Activated CD8-positive, alpha-beta memory T cell treated with anti-CD3 and anti-CD28 coated beads for 24 hours (primary cell): ENCODE data around the gene TRIM5.
"Not testable (repeated sequence)": the region's sequence is repeated elsewhere in the genome, so short reads cannot be mapped to it uniquely, and the experiment has no call there.

Experiments used
- DNase-seq: peaks from one replicate; pipeline ENCODE4 v3.0.0-alpha.2; 2020

Gene TRIM5

DNA sequence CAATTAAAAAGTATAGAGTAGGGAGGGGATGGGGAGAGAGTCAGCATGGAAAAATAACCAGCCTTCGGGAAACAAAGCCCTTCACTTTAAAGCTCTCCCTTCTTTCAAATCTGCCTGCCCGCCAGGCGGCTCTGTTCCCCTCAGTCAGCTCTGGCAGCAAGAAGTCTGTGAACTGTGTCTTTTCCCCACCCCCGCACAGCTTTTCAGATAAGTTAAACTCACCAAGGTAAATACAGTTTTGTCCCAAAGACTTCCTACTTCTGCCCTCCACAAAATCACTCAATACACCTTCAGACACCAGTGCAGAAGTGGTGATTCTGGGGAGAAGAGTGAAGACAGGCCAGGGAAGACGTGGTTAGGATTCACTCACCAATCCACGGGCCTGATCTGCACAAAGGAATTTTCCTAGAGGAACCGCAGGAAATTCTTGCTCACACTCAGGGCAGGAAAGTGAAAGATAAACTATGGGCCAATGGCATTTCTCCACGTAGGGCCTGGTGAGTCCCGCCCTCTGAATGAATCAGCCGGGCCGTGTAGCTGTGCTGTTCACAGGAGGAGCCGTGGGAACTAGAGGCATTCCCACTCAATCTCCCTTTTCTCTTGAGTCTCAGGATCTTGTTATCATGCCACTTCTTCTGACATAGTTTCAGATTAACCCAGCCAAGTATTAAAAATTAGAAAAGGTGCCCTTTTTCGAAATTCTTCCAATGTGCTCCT, at the start of gene TRIM5:
TSS of gene TRIM5 (minus strand) at position 429 of the 717 bp plus-strand sequence. CDS start 4,897 bp downstream, outside the sequence.
- peak; percentile 88 for DNase-seq

DNA sequence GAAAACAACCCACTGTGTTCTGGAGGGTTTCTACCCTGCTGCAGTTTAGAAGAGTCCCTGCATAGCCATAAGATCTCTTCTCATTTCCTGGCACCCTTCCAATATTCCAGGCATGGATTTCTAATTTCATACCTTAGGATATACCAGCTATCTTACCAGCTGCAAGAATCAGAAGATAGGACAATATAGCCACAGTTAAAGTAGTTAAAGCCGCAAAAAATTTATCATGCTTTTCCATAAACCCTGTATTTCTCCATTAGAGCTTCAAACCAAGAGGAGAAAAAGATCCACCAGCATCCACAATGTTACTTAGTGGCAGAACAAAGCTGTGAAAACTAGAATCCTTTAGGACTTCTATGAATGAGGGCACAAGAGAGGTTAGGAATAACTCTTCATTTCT, 42.8 kb upstream of the TRIM5 start:
- DNase-seq: no peak

DNA sequence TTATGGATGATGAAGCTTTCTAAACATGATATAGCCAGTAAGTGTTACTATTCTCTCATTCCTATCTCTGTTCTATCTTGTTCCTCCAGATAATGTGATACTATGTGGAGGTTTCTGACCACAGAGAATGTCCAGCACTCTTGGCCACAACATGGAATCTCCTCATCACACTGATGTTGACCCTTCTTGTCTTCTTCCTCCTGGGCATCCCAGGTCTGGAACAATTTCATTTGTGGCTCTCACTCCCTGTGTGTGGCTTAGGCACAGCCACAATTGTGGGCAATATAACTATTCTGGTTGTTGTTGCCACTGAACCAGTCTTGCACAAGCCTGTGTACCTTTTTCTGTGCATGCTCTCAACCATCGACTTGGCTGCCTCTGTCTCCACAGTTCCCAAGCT, 41.5 kb upstream of the TRIM5 start:
- no peak for DNase-seq

DNA sequence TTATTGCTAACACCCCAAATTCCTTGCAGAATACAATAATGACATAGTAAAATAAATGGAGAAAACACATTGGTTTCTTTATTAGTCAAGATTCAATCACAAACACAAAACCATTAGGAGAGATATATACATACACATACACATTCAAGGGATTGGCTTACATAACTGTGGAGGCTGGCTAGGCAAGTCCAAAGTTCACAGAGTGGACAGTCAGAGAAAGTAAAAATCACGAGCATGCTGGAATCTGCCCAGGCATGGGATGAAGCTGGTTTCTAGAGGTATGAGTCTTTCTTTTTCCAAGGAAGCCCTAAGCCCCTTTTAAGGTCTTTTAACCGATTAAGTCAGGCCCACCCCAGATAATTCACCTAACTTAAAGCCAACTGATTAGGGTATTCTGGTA, 37.7 kb upstream of the TRIM5 start:
- no peak for DNase-seq

DNA sequence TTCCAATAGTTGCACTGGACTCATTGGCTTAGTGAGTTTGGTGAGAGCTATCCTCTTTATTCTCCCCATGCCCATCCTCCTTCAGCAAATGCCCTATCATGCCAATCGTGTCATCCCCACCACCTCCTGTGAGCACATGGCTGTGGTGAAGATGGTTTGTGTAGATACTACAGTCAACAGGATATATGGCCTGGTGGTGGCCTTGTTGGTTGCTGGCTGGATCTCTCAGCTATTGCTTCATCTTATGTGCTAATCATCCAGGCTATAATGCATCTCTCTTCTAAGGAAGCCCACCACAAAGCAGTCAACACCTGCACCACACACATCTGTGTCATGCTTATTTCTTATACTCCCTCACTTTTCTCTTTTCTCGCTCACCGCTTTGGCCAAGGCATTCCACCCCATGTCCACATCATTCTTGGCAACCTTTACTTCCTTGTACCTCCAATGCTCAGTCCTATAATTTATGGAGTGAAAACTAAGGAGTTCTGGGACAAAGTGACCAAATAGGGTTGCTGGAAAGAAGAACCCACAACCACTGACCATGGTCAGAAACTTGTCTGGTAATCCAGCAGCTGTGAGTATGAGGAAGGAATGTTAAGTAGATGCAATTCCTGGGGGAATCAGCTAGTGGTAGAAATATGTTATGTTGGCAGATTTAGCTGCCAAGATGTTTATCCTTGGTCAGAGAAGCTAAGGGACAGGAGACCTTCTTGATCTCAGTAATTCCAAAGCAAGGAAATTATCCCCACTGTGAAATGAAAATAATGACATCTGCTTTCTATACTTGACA, 35.0 kb upstream of the TRIM5 start:
- DNase-seq: no peak

DNA sequence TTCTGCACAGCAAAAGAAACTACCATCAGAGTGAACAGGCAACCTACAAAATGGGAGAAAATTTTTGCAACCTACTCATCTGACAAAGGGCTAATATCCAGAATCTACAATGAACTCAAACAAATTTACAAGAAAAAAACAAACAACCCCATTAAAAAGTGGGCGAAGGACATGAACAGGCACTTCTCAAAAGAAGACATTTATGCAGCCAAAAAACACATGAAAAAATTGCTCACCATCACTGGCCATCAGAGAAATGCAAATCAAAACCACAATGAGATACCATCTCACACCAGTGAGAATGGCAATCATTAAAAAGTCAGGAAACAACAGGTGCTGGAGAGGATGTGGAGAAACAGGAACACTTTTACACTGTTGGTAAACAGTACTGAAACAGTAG, 31.6 kb upstream of the TRIM5 start:
- not testable (repeated sequence) for DNase-seq

GRCh38 chr11:5713695-5714094, 28.8 kb upstream of the TRIM5 start:
- DNase-seq: no peak

- DNase-seq: no peak
Observed at GRCh38 chr11:5712507-5712906, 27.6 kb upstream of the TRIM5 start.

DNA sequence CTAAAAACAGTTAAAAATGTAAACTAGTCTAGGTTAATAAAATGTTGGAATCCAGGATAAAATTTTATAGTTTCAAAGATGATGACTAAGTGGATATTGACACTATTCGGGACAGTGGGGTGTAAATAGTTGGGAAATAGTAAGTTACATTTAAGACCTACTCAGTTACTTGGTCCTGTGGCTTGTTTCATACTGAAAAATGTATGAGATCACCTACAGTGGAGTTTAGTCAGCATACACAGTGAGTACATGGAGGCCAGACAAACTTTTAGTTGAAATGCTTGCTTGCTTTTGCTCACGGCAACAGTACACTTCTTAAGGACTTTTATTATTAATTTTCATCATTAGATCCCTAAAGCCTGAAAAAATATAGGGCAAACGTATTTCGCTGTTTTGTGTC, 20.8 kb upstream of the TRIM5 start:
- no peak for DNase-seq

DNA sequence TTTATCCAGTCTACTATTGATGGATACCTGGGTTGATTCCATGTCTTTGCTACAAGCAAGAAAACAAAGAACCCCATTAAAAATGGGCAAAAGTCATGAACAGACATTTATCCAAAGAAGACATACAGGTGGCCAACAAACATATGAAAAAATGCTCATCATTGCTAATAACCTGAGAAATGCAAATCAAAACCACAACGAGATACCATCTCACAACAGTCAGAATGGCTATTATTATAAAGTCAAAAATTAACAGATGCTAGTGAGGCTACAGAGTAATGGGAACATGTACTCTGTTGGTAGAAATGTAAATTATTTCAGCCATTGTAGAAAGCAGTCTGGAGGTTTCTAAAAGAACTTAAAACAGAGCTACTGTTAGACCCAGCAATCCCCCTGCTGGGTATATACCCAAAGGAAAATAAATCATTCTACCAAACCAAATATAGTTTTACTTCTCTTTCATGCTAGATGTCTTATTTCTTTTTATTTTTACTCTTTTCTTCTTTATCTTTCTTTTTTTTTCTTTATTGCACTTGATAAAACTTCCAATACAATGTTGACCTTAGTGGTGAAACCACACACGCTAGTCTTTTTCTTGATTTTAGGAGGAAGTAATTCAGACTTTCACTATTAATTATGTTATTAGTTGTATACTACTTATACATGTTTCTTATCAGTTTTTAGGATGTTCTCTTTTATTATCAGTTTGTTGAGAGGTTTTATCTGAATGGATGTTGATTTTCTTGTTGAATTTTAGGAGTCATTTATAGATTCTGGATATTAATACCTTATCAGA, 19.1 kb upstream of the TRIM5 start:
- no peak for DNase-seq

DNA sequence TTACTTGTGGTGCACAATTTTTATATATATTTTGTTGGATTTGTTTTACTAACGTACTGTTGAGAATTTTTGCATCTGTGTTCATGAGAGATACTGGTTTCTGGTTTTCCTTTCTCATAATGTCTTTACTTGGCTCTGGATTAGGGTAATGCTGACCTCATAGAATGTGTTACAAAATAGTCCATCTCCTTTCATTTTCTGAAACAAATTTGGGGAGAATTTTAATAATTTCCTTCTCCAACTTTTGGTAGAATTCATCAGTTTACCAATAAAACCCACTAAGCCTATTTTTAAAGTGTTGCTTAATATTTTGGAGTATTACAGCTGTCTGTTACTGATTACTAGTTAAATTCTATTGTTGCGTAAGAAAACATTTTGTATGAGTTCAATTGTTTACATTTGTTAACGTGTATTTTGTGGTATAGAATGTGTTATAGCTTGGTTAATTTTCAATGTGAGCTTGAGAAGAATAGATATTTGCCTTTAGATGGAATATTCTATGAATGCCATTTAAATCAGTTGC, 16.2 kb upstream of the TRIM5 start:
- DNase-seq: no peak

DNA sequence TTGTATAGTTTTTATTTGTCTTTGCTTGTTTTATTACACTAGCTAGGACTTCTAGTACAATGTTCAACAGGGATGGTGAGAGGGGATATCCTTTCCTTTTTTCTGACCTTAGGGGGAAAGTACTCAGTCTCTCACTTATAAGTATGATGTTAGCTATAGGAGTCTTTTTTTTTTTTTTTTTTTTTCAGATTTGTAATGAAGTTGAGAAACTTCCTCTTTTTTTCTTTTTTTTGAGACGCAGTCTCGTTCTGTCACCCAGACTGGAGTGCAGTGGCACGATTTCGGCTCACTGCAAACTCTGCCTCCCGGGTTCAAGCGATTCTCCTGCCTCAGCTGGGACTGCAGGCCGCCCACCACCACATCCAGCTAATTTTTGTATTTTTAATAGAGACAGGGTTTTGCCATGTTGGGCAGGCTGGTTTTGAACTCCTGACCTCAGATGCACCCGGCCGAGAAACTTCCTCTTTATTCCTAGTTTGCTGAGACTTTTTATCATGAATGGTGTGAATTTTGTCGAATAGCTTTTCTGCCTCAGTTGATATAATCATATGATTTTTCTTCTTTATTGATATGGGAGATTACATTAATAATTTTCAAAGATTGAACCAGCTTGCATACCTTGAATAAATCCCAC, 15.7 kb upstream of the TRIM5 start:
- no peak for DNase-seq

DNA sequence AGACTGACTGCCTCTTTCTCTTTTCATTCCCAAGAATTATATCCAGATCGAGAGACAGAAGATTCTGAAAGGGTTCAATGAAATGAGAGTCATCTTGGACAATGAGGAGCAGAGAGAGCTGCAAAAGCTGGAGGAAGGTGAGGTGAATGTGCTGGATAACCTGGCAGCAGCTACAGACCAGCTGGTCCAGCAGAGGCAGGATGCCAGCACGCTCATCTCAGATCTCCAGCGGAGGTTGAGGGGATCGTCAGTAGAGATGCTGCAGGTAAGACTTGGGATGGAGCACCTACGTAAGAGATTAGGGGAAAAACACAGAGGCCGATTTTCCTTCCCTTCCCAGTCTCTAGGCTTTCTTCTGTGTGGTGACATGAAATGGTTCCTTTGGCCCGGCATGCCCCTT, 13.4 kb upstream of the TRIM5 start:
- no peak for DNase-seq

- no peak for DNase-seq
Observed at GRCh38 chr11:5696210-5696609, 11.3 kb upstream of the TRIM5 start.

DNA sequence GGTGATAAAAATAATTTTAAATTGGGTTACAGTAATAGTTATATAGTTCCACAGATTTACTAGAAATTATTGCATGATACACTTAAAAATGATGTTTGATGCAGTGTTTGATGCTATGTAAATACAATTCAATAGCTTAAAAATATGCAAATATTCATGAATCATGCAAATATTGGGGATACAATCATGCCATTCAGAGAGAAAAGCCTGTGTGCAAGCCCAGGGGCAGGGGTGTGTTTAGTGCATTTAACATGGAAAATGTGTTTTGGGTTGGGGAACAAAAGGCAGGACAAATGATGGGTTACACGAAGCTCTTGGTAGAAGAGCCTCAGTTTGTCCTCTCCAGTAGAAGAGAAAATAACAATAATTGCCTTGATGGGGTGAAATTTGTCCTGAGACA, 10.7 kb upstream of the TRIM5 start:
- DNase-seq: no peak

- no peak for DNase-seq
Observed at GRCh38 chr11:5694642-5695041, 9.8 kb upstream of the TRIM5 start.

- no peak for DNase-seq
Observed at GRCh38 chr11:5691964-5692361, 7.1 kb upstream of the TRIM5 start.

- not testable (repeated sequence) for DNase-seq
Observed at GRCh38 chr11:5691238-5691963, 6.5 kb upstream of the TRIM5 start.

DNA sequence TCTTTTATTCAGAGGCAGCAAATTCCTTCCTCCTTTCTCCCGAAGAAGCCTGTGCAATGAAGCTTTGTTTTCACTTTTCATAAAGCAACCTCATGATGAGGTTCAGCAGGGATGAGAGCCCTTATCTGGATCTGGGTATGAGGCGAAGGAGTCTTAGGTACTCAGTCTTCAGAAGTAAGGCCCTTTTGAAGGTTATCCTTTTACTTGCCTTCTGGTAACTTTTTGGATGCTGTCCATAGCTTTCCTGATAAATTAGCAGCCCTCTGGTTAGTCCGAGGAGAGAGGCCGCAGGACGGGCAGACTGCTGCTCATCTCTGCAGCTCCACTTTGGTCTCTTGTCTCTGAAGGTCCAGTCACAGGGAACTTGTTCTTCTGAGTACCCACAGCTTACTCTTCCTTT, 5.9 kb upstream of the TRIM5 start:
- DNase-seq: no peak

DNA sequence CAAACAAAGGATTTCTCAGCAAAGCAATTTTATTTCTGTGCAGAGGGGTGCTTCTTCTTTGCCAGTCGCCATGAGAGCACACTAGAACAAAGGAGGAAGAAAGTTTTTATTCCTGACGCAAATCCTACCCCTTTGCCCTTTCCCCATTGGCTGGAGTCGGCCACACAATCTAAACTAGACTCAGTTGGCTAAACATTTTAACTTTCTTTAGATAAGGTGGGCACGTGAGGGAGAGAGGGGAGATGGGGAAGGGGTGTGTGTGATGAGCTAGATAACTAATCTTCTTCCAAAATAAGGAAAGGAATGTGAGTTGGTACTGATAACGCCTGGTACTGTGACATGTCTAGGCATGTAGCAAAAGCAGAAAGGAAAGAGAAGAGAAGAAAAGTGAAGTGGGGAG, 5.3 kb upstream of the TRIM5 start:
- no peak for DNase-seq

DNA sequence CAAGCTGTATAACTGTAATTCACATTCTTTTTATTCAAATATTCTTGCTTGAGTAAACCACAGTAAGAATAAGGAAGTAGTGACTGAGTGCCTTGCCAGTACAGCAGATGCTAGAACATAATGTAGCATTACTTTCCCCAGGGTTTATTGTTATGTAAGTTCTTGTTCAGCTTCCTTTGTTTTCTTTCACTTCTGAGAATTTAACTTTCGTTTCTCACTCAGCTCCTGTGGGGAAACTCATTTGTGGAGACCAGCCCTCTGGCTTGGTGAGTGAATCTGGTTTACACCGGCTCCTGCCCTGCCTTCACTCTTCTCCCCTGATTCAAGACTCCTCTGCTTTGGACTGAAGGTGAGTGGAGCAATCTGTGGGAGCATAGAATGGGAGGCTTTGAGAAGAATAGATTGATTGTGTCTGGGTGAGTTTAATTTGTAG, 4.7 kb upstream of the TRIM5 start, which contains the start of gene TRIM22:
TSS of gene TRIM22 (plus strand) at position 240 of the 433 bp plus-strand sequence. CDS start 6,443 bp downstream, outside the sequence.
- peak; percentile 73 for DNase-seq

GRCh38 chr11:5688482-5688881, 3.6 kb upstream of the TRIM5 start:
- no peak for DNase-seq
